EH (cell line): ENCODE data around the gene FUBP3.

Source experiments
- DNase-seq: peaks from one replicate; pipeline ENCODE4 v3.0.0-alpha.2; 2015; ENCODE audit warnings: low read depth

The FUBP3 gene, protein sequence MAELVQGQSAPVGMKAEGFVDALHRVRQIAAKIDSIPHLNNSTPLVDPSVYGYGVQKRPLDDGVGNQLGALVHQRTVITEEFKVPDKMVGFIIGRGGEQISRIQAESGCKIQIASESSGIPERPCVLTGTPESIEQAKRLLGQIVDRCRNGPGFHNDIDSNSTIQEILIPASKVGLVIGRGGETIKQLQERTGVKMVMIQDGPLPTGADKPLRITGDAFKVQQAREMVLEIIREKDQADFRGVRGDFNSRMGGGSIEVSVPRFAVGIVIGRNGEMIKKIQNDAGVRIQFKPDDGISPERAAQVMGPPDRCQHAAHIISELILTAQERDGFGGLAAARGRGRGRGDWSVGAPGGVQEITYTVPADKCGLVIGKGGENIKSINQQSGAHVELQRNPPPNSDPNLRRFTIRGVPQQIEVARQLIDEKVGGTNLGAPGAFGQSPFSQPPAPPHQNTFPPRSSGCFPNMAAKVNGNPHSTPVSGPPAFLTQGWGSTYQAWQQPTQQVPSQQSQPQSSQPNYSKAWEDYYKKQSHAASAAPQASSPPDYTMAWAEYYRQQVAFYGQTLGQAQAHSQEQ

GRCh38 chr9:130578865-130579737 is at the start of gene FUBP3:
FUBP3 (plus strand) TSS chr9:130579577; CDS start chr9:130579681, 104 bp downstream.
- peak; percentile 96 for DNase-seq

DNA sequence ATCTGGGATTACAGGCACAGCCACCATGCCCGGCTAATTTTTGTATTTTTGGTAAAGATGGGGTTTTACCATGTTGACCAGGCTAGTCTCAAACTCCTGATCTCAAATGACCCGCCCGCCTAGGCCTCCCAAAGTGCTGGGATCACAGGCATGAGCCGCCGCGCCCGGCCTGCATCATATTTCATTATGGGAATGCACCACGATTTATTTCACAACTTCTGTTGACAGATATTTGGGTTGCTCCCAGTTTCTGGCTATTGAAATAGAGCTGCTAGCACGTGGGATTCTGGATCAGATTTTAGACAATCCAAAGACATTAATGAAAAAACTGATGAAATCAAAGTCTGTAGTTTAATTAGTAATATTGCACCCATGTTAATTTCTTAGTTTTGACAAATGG is 48.4 kb upstream of the FUBP3 start:
- DNase-seq = no peak

DNA sequence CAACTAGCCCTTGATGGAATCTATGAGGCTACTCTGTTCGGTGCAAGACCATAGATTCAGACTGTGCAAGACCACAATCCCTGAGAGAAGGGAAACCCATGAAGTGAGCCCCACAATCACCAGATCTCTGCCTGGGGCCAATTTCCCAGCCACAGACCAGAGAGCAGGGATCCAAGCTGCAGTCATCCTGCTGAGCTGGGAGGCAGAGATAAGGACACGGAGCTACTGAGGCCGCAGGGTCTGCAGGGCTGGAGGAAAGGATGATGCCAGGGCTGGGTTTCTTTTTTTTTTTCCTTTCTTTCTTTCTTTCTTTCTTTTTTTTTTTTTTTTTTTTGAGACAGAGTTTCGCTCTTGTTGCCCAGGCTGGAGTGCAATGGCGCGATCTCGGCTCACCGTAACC is 47.7 kb upstream of the FUBP3 start:
- no peak for DNase-seq

GRCh38 chr9:130532426-130533080 is 46.8 kb upstream of the FUBP3 start:
- no peak for DNase-seq

DNA sequence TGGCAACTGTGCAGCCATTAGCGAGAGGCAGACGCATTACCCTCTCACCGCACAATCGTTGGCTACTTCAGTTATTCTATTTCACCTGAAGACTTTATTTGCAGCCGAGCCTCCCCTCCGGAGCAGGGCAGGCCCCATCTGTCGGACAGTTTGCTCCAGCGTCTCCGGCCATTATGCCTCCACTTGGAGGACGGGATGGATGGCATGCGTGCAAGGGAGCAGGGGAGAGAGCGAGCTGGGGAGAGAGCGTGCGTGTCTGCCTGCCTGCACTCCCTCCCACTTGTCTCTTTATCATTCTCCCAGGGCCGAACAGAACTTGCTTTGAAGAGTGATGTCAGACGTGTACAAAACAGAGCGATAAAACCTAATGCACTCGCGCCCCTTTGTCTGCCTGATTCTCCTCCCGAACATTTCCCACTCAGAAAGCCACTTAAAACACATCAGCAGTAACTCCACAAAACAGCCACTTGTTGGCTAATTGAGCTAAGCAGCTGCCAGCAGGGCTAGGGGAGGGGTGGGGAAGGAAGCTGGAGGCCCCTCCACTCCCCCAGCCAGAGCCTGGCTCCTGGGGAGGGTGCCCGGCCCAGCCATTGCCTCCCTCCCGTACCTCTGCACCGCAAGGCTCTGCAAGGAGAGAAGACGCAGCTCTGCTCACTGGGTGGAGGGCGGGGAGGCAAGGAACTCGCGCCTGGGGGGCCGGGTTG is 43.4 kb upstream of the FUBP3 start:
- DNase-seq = peak; percentile 62

DNA sequence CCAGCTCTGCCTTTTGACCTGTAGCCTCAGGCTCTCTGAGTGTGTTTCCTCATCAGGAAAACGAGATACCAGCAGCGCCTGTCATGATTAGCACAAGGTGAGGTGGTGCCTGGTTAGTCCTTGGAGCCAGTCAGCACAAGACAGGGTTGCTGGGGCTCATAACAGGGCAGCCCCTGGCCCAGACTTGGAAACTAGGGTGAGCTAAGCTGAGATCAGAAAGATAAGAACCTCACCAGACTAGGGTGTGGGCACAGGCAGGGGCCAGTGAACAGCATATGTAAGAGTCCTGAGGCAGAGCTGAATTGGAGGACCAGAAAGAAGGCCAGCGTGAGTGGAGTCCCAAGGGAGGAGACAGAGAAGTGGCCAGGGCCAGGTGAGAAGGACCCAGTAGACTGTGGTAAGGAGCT is 42.7 kb upstream of the FUBP3 start:
- no peak for DNase-seq

GRCh38 chr9:130537346-130538050 is 41.9 kb upstream of the FUBP3 start:
- DNase-seq = peak; percentile 48

DNA sequence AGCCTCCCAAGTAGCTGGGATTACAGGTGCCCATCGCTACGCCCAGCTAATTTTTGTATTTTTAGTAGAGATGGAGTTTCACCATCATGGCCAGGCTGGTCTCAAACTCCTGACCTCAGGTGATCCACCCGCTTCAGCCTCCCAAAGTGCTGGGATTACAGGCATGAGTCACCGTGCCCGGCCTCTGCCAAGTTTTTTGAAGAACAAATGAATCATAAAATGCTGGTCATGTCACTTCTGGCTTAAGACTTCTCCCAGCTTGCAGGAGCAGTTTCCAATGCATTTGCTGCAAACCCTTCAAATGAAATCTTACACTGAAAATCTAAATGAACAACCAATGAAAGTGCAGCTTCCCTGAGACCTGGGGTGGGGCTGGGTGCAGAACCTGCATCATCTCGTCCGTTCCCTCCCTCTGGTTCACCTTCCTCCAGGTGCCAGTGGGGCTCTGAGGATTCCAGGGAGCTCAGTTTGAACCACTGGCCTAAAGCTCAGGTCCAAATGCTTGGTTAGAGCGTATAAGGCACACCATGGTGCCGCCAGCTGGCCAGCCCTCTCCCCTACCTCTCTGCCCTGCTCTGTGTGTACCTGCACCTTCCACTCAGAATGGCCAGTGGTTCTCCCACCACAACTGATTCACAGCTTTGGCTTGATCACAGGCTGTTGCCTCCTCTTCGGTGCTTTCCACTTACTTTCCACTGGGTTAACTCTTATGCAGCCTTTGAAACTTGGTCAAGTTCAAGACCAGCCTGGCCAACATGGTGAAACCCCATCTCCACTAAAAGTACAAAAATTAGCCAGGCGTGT is 39.8 kb upstream of the FUBP3 start:
- DNase-seq = peak; percentile 73

DNA sequence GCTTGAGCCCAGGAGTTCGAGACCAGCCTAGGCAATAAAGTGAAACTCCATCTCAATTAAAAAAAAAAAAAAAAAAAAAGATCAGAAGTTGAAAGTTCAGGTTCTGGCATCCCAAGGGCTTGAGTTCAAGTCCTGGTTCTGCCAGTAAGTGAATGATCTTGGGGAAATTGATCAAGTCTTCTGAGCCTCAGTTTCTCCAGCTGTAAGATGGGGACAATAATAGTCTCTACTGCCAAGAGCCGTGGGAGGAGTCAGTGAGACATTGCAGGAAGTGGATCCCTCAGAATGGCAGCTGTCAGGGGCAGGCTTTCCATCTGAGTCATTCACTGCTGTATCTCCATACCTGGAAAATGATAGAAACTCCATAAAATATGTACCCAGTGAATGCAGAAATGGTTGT is 37.8 kb upstream of the FUBP3 start:
- DNase-seq = no peak

DNA sequence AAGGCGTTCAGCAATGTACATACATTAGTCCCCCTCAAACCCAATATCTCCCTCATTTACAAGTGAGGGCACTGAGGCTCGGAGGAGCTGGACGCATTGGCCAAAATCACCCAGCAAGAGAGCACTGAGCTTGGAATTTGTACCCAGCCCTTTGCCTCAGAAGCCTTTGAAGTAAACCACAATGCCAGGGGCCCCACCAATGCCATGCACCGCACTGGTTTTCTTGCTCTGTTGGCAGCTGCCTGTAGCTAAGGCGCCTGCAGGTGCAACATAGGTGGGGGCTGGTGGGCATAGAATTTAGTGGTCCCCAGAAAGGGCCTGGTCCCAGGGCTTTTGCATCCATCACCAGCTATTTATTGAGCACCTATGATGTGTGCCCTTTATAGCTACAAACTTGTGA is 37.3 kb upstream of the FUBP3 start:
- DNase-seq = no peak

DNA sequence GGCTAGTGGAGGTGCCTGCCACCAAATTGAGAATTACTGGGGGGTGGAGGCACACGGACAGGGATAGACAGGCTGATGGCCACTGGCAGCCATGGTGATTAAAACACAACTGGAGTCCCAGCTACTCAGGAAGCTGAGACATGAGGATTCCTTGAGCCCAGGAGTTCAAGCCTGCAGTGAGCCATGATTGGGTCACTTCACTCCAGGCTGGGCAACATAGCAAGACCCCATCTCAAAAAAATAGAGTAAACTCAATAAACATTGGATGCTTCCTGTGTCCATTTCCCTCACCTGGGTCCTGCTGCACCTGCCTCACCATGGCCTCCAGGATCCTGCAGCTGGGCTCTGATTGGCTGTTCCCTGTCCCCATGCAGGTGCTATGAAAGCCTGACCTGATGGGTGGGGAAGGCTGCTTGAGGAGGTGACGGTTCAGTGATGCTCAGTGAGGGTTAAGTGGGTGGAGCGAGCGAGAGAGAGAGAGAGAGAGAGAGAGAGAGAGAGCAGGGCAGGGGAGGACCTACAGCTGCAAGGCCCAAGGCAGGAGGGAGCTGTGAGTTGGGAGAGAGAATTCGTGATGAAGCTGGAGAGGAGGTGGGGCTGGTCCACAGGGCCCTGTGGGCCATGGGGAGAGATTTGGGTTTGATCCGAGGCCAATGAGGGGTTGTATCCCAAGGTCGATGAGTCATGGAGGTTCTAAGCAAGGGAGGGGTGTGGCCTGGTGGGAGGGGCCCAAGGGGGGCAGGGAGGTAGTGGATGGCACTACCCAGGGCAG is 36.7 kb upstream of the FUBP3 start:
- DNase-seq = no peak

DNA sequence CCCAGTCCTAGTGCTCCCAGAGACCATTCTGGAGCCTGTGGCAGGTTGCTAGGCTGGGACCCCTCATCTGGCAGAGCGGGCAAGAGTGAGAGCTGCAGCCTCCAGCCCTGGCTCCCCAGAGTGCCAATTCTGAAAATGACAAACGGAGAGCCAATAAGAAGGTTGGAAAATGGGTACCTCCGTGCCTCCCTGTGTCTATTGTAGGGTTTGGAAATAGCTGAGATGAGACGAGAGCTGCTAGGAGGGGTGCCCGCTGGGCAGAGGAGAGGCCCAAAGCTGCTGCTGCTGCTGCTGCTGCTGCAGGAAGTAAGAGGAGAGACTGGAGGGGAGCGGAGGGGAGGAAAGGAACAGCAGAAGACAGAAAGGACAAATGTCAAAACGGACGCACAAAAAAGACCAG is 36.0 kb upstream of the FUBP3 start:
- DNase-seq = no peak

DNA sequence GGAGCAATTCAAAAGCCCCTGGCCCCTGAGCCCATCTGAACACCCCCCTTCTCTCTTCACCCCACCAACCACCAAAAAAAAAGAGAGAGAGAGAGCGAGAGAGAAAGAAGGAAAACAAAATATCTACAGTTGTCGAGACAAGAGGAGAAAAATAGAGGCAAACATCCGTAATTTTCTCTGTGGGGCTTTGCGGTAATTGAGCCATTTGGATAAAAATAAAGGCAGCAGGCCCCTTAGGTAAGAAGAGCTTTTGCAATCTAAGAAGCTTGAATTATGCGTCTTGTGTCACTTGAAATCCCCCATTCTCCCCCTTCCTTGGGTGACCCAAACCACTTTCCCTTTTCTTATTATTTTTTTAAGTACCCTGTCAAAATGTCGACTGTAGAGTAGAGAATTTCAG is 35.5 kb upstream of the FUBP3 start:
- DNase-seq = no peak

DNA sequence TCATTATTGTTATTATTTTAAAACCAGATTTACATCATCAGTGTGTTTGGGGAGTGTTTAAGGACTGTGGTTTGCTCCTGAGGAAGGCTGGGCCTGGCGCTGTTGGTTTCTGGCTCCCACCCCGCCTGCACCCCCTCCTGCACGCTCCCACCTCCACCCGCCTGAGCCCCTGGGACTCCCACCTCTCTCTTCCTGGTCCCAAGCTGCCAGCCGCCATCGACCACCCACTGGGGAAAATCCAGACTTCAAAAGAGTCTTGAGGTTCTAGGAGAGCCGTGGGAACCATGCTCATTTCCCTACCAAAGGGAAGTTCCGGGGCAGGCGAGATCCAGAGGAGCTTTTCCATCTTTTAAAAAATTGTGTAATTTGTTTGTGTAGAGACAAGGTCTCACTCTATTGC is 35.0 kb upstream of the FUBP3 start:
- no peak for DNase-seq

- DNase-seq = no peak
Measured at GRCh38 chr9:130548103-130548502, 31.3 kb upstream of the FUBP3 start.

- DNase-seq = no peak
Measured at GRCh38 chr9:130549093-130549735, 30.2 kb upstream of the FUBP3 start.

DNA sequence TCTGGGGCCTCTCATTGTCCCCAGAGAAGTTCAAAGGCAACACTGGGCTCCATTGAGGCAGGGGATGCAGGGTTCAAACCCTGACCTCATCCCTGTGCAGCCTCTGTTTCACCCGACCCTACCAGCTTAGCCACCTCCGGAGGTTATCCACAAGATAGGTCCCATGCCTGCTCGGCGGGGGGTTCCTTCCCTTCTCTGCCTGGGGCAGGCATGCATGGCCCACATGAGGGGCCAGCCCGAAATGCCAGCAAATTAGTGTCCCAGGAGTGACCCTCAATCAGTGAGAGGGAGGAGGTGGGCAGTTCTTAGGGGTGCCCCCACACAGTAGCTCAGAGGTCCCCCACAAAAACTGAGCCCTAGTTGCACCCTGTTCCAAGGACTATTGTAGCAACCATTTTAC is 24.8 kb upstream of the FUBP3 start:
- no peak for DNase-seq

DNA sequence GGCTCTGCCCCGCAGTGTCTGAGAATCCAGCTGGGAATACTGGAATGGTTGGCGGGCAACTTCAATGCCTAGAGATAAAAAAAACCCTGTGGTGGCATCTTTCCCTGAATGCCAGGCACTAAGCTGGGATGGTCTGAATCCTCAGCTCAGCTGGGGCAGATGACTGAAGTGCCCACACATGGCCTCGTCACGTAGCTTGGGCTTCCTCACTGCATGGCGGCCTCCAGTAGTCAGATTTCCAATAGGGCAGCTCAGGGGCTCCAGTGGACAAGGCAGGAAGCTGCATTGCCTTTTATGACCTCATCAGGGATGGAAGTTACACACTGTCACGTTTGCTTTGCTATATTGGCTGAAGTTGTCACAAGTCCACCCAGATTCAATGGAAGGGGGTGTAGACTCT is 24.3 kb upstream of the FUBP3 start:
- no peak for DNase-seq

DNA sequence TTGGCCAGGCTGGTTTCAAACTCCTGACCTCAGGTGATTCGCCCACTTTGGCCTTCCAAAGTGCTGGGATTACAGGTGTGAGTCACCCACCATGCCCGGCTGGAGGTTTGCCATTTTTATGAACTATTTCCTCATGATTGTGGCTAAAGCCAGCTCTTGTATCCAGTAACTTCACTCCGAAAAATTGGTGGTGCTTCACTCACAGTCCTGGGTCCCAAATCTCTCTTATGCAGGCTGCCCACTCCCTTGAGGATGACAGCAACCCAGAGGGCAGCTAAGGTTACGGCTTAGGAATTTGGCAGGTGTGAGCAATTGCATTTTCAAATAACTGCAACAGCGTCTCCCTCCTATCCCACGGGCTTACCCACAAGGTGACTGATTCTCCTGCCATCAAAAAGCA is 23.4 kb upstream of the FUBP3 start:
- DNase-seq = no peak
